Neural cell (in vitro differentiated cells): Measurements from ENCODE around the gene LSM14B. TPM values are rescaled to one million over a fixed set of nuclear protein-coding genes. Genes with fewer than 3 reads are reported as not detected.

Experiments
- H2AFZ ChIP-seq: fragments of 200-600, 300-800 bp; sonication (generic), shearing (Covaris generic); 2 replicates; pipeline ENCODE4 v1.6.0; 2014; ENCODE audit warnings: low read depth, mild to moderate bottlenecking, antibody characterized with exemption, low read length, moderate library complexity
- H3F3A ChIP-seq: fragments of 200-600 bp; shearing (Covaris generic); 2 replicates; pipeline ENCODE4 v1.6.1; 2016; ENCODE audit warnings: mild to moderate bottlenecking, moderate library complexity, mixed read lengths, antibody characterized with exemption, low read length; ENCODE audit not compliant: insufficient read depth, poor library complexity, severe bottlenecking
- H3K27ac ChIP-seq: fragments of 200-600, 300-800 bp; sonication (generic), shearing (Covaris generic); 2 replicates; pipeline ENCODE4 v1.5.1; 2014; ENCODE audit warnings: mild to moderate bottlenecking, low read length, moderate library complexity
- H3K27me3 ChIP-seq: fragments of 300-800, 200-600 bp; sonication (generic), shearing (Covaris generic); 2 replicates; pipeline ENCODE4 v1.6.0; 2014; ENCODE audit warnings: mild to moderate bottlenecking, low read depth, low read length, moderate library complexity; ENCODE audit not compliant: insufficient read depth
- H3K36me3 ChIP-seq: fragments of 300-800, 200-600 bp; sonication (generic), shearing (Covaris generic); 2 replicates; pipeline ENCODE4 v1.5.1; 2014; ENCODE audit warnings: mild to moderate bottlenecking, antibody characterized with exemption, low read length, moderate library complexity; ENCODE audit not compliant: insufficient read depth
- H3K4me2 ChIP-seq: fragments of 300-800, 200-600 bp; sonication (generic), shearing (Covaris generic); 2 replicates; pipeline ENCODE4 v1.6.0; 2014; ENCODE audit warnings: mild to moderate bottlenecking, low read length
- H3K4me3 ChIP-seq: fragments of 300-800, 200-600 bp; sonication (generic), shearing (Covaris generic); 2 replicates; pipeline ENCODE4 v1.5.1; 2014; ENCODE audit warnings: mild to moderate bottlenecking, low read length, moderate library complexity
- H3K79me2 ChIP-seq: fragments of 200-600 bp; shearing (Covaris generic); replicated peaks from 2 replicates; pipeline ENCODE4 v1.6.0; 2014; ENCODE audit warnings: mild to moderate bottlenecking, low read length, moderate library complexity; ENCODE audit not compliant: insufficient read depth
- H3K9ac ChIP-seq: fragments of 300-800, 200-600 bp; sonication (generic), shearing (Covaris generic); 2 replicates; pipeline ENCODE4 v1.6.1; 2016; ENCODE audit warnings: mild to moderate bottlenecking, low read length, mixed read lengths
- H3K9me2 ChIP-seq: fragments of 200-600 bp; shearing (Covaris generic); 2 replicates; pipeline ENCODE4 v1.6.1; 2016; ENCODE audit warnings: mild to moderate bottlenecking, low read length, mixed read lengths; ENCODE audit not compliant: insufficient read depth
- H3K9me3 ChIP-seq: fragments of 200-600, 300-800 bp; sonication (generic), shearing (Covaris generic); 2 replicates; pipeline ENCODE4 v1.6.1; 2016; ENCODE audit warnings: mild to moderate bottlenecking, mixed run types, low read length, moderate library complexity, mixed read lengths
- H4K20me1 ChIP-seq: fragments of 200-600 bp; shearing (Covaris generic); 2 replicates; pipeline ENCODE4 v1.6.1; 2016; ENCODE audit warnings: mild to moderate bottlenecking, mixed run types; ENCODE audit not compliant: insufficient read depth
- EP300 ChIP-seq: fragments of 450-650 bp; conservative IDR thresholded peaks from 2 replicates; pipeline ENCODE4 v1.6.1; 2014; ENCODE audit warnings: antibody characterized with exemption, mild to moderate bottlenecking, moderate library complexity; ENCODE audit not compliant: poor library complexity, severe bottlenecking
- EZH2 ChIP-seq: fragments of 200-600, 300-800 bp; shearing (Covaris generic), sonication (generic); IDR thresholded peaks from 2 replicates; pipeline ENCODE4 v1.6.1; 2014; ENCODE audit warnings: antibody characterized with exemption, low read length, borderline replicate concordance, mild to moderate bottlenecking; ENCODE audit not compliant: insufficient read depth, poor library complexity, severe bottlenecking
- MXI1 ChIP-seq: fragments of 450-650 bp; conservative IDR thresholded peaks from 2 replicates; pipeline ENCODE4 v1.6.1; 2014; ENCODE audit warnings: antibody characterized with exemption, mild to moderate bottlenecking; ENCODE audit not compliant: poor library complexity, severe bottlenecking
- POLR2AphosphoS5 ChIP-seq: IDR thresholded peaks from 2 replicates; pipeline ENCODE4 v1.6.1; 2012
- RAD21 ChIP-seq: fragments of 450-650 bp; conservative IDR thresholded peaks from 2 replicates; pipeline ENCODE4 v1.6.1; 2014; ENCODE audit warnings: antibody characterized with exemption, mild to moderate bottlenecking, moderate library complexity
- SMC3 ChIP-seq: fragments of 450-650 bp; conservative IDR thresholded peaks from 2 replicates; pipeline ENCODE4 v1.6.1; 2014; ENCODE audit warnings: antibody characterized with exemption, mild to moderate bottlenecking, moderate library complexity; ENCODE audit not compliant: poor library complexity
- TAF1 ChIP-seq: IDR thresholded peaks from 2 replicates; pipeline ENCODE4 v1.6.1; 2012; ENCODE audit warnings: low read depth
- polyA plus RNA-seq: library from polyadenylated mRNA; depleted of rRNA; stranded (reverse); fragments of >200 nt; gene quantifications from 2 replicates; pipeline ENCODE4 v1.2.3, GENCODE V29; 2014
- TF ChIP-seq, protein P1 (sequence below): fragments of 450-650 bp; IDR thresholded peaks from 2 replicates; pipeline ENCODE4 v1.5.1; 2014; ENCODE audit warnings: antibody characterized with exemption, mild to moderate bottlenecking, moderate library complexity; ENCODE audit not compliant: poor library complexity, severe bottlenecking
- TF ChIP-seq, protein P2 (sequence below): IDR thresholded peaks from 2 replicates; pipeline ENCODE4 v1.6.1; 2012; ENCODE audit warnings: borderline replicate concordance

The LSM14B gene
- polyA plus RNA-seq, 1 donor from 2014 or later: 213 TPM

DNA sequence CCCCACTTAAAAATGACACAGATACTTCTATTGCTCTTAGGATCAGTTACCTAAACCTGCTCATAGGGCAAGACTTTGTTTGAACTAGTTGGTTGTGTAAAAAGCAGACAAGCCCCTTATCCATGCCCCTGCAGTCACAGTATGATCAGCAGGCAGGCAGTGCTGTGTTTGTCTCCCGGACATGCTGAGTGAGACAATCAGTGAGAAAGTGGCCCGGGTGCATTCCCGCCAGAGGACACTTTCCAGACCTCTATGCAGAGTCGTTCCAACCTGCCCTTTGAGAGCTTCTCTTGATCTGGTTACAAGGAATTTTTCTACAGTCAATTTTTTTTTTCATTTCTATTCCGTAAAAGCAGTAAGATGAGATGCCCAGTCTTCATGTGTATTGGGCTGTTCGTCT, 6.2 kb downstream of the LSM14B start:
- TF ChIP-seq RAD21 (no peak), TAF1 (no peak), SMC3 (no peak), EZH2 (no peak)
- TF ChIP-seq, protein P1, sequence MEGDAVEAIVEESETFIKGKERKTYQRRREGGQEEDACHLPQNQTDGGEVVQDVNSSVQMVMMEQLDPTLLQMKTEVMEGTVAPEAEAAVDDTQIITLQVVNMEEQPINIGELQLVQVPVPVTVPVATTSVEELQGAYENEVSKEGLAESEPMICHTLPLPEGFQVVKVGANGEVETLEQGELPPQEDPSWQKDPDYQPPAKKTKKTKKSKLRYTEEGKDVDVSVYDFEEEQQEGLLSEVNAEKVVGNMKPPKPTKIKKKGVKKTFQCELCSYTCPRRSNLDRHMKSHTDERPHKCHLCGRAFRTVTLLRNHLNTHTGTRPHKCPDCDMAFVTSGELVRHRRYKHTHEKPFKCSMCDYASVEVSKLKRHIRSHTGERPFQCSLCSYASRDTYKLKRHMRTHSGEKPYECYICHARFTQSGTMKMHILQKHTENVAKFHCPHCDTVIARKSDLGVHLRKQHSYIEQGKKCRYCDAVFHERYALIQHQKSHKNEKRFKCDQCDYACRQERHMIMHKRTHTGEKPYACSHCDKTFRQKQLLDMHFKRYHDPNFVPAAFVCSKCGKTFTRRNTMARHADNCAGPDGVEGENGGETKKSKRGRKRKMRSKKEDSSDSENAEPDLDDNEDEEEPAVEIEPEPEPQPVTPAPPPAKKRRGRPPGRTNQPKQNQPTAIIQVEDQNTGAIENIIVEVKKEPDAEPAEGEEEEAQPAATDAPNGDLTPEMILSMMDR: no peak
- Histone ChIP-seq H3K9me3 (no peaks in the 10 kb centered on the region), H3K4me2 (no peak overlapping the region), H3K9me2 (no peaks in the 10 kb centered on the region), H3K27me3 (no peaks in the 10 kb centered on the region), H4K20me1 (peaks cover 15% of the 10 kb centered on the region), H3K36me3 (no peaks in the 10 kb centered on the region), H3K27ac (no peak overlapping the region), H3K4me3 (no peak overlapping the region), H3K79me2 (peaks cover 24% of the 10 kb centered on the region), H3K9ac (no peak overlapping the region), H2AFZ (no peak overlapping the region), H3F3A (peaks cover under 1% of the 10 kb centered on the region)

DNA sequence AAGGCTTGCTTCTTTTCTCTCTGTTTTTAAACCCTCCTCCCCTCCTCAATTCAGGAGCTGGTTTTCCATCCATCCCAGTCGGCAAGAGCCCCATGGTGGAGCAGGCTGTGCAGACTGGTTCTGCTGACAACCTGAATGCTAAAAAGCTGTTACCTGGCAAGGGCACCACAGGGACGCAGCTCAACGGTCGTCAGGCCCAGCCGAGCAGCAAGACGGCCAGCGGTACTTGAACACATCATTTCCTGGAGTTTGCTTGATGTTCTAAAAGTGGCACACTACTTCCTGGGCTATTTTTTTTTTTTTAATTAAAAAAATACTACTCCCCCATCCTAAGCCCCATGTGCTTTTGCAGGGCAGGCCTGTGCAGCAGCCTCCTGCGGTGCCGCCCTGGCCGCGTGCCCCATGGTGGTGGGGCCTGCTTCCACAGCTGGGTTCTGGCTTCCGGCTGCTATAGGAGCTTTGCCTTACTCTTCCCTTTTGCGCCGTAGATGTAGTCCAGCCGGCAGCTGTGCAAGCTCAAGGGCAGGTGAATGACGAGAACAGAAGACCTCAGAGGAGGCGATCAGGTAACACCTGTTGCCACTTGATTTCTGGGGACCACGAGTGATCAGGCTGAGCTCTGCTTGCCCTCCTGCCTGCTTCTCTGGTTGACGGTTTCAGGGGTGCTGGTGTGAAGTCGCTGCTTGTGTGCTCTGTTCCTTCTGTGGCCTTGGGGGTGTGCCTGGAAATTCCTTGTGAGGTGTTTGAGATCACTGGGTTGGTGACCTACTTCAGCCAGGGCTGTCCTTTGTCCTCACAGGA, 7.7 kb downstream of the LSM14B start:
- no peaks in the 10 kb centered on the region for H3K27me3 ChIP-seq
- no peak overlapping the region for H3K4me2 ChIP-seq
- no peak overlapping the region for H2AFZ ChIP-seq
- H3K4me3 ChIP-seq: no peak overlapping the region
- no peak overlapping the region for H3K9ac ChIP-seq
- H3F3A ChIP-seq: no peaks in the 10 kb centered on the region
- TF ChIP-seq, protein P1: no peak
- no peak for TF ChIP-seq EP300
- no peak for TF ChIP-seq MXI1
- TF ChIP-seq EZH2: no peak
- no peak for TF ChIP-seq TAF1
- TF ChIP-seq, protein P2, sequence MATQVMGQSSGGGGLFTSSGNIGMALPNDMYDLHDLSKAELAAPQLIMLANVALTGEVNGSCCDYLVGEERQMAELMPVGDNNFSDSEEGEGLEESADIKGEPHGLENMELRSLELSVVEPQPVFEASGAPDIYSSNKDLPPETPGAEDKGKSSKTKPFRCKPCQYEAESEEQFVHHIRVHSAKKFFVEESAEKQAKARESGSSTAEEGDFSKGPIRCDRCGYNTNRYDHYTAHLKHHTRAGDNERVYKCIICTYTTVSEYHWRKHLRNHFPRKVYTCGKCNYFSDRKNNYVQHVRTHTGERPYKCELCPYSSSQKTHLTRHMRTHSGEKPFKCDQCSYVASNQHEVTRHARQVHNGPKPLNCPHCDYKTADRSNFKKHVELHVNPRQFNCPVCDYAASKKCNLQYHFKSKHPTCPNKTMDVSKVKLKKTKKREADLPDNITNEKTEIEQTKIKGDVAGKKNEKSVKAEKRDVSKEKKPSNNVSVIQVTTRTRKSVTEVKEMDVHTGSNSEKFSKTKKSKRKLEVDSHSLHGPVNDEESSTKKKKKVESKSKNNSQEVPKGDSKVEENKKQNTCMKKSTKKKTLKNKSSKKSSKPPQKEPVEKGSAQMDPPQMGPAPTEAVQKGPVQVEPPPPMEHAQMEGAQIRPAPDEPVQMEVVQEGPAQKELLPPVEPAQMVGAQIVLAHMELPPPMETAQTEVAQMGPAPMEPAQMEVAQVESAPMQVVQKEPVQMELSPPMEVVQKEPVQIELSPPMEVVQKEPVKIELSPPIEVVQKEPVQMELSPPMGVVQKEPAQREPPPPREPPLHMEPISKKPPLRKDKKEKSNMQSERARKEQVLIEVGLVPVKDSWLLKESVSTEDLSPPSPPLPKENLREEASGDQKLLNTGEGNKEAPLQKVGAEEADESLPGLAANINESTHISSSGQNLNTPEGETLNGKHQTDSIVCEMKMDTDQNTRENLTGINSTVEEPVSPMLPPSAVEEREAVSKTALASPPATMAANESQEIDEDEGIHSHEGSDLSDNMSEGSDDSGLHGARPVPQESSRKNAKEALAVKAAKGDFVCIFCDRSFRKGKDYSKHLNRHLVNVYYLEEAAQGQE: no peak
- no peak for TF ChIP-seq RAD21
- no peak for TF ChIP-seq SMC3
- no peak for TF ChIP-seq POLR2AphosphoS5
- H3K27ac ChIP-seq: no peak overlapping the region
- H4K20me1 ChIP-seq: peaks cover 6% of the 10 kb centered on the region
- H3K36me3 ChIP-seq: no peaks in the 10 kb centered on the region
- peaks cover 9% of the 10 kb centered on the region for H3K79me2 ChIP-seq
- H3K9me3 ChIP-seq: no peaks in the 10 kb centered on the region
- no peaks in the 10 kb centered on the region for H3K9me2 ChIP-seq
